ENCODE data around the gene PLAC9.

The PLAC9 gene

DNA sequence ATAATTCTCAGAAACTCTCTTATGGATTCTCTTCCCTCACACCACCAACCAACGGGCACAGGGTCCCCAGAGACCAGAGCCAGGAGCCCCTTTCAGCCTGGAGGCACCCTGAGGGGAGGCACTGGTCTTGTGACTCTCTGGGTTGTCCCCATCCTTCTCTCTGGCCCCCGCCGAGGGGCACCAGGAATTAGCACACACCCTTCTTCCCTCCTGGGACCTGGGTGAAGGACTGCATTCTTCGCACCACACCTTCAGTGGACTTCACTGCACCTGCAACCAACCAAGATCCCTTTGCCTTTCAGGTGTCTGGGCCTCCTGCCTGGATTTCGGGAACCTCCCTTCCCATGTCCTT, 22.1 kb downstream of the PLAC9 start:
- H2AFZ ChIP-seq (ENCODE audit: low read length): no peak overlapping the region
- H3K9me3 ChIP-seq (replicated peaks in 1 of 2; ENCODE audit: control insufficient read depth in 2 of 2, insufficient read depth in 1 of 2, low read depth in 1 of 2, low read length in 2 of 2): no peaks in the 10 kb centered on the region
- H3K4me2 ChIP-seq (ENCODE audit: insufficient read depth, low read length, poor library complexity, severe bottlenecking): no peak overlapping the region
- H3K36me3 ChIP-seq (replicated peaks in 1 of 2; ENCODE audit: control insufficient read depth in 2 of 2, insufficient read depth in 2 of 2, low read length in 2 of 2): no peaks in the 10 kb centered on the region
- no peak overlapping the region for H3K27ac ChIP-seq (replicated peaks; ENCODE audit: low read length)
- H3K14ac ChIP-seq (ENCODE audit: low read length): no peak overlapping the region
- H3K4me1 ChIP-seq (ENCODE audit: control insufficient read depth in 2 of 2, insufficient read depth in 1 of 2, low read depth in 1 of 2, low read length in 2 of 2): peaks cover 2 to 4% of the 10 kb centered on the region in 2 donors
- no peak overlapping the region for H2BK15ac ChIP-seq (ENCODE audit: low read length)
- H4K8ac ChIP-seq (ENCODE audit: low read depth, low read length): no peak overlapping the region
- H3K27me3 ChIP-seq (ENCODE audit: control insufficient read depth in 3 of 3, insufficient read depth in 3 of 3, low read depth in 1 of 3, low read length in 3 of 3): no peaks in the 10 kb centered on the region
- H3K9ac ChIP-seq (ENCODE audit: low read depth, low read length, poor library complexity): no peak overlapping the region
- H2BK12ac ChIP-seq (ENCODE audit: low read length): no peak overlapping the region
- H3K4ac ChIP-seq (ENCODE audit: low read length): no peak overlapping the region
- no CpG with 5 or more reads among the region's 5 CpGs for WGBS, 2 donors (ENCODE audit: extremely low coverage in 2 of 2, insufficient read length in 2 of 2, insufficient replicate concordance in 1 of 2)
- no peak overlapping the region for H2BK120ac ChIP-seq (ENCODE audit: low read depth, low read length)
- no peak overlapping the region for H3K23ac ChIP-seq (ENCODE audit: low read depth, low read length, poor library complexity)
- H4K91ac ChIP-seq (ENCODE audit: low read depth, low read length, poor library complexity): no peak overlapping the region
- H3K4me3 ChIP-seq (ENCODE audit: low read length in 2 of 2): no peak overlapping the region
- H2AK5ac ChIP-seq (ENCODE audit: low read depth, low read length): no peak overlapping the region
- H3K79me1 ChIP-seq (ENCODE audit: low read depth, low read length): no peaks in the 10 kb centered on the region
- no peak overlapping the region for H2BK5ac ChIP-seq (ENCODE audit: low read length)
- H3K18ac ChIP-seq (ENCODE audit: low read length): no peak overlapping the region
- DNase-seq (ENCODE audit: low spot score): no peak

DNA sequence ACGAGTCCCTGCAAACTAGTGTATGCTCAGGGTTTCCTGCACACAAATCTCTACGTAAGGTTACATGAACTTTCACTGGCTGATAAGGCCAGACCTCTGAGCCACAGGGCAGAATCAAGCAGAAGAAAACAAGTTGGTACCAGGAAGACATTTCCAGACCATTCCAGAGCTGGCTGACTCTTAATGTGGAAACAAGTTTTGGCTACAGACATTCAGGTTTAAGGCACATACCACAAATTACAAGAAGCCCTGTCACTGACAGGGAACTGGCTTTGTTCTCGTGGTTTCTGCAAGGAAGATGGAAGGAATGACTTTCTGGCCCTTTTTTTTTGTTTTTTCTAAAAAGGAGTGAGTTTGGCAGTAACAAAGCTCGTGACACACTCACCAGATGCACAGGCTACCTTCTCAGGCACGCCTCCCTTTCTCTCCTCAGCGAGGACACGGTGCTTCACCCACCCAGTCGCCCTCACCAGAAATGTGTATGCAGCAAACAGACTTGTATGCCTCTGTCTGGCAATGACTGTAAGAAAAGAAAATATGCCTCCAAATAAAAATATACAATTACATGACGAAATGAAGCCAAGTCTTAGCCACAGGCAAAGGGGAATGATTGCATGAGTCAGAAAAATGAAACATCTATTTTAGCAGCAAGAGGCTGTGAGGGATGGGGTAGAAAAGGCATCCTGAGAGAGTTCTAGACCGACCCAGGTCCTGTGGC, 22.6 kb downstream of the PLAC9 start:
- H3K36me3 ChIP-seq (replicated peaks in 1 of 2; ENCODE audit: control insufficient read depth in 2 of 2, insufficient read depth in 2 of 2, low read length in 2 of 2): no peaks in the 10 kb centered on the region
- H3K4me1 ChIP-seq (ENCODE audit: control insufficient read depth in 2 of 2, insufficient read depth in 1 of 2, low read depth in 1 of 2, low read length in 2 of 2): peaks cover 2 to 4% of the 10 kb centered on the region in 2 donors
- H3K4me3 ChIP-seq (ENCODE audit: low read length in 2 of 2): no peak overlapping the region
- no peak overlapping the region for H3K9ac ChIP-seq (ENCODE audit: low read depth, low read length, poor library complexity)
- H4K8ac ChIP-seq (ENCODE audit: low read depth, low read length): no peak overlapping the region
- H3K27ac ChIP-seq (replicated peaks; ENCODE audit: low read length): no peak overlapping the region
- H4K91ac ChIP-seq (ENCODE audit: low read depth, low read length, poor library complexity): no peak overlapping the region
- DNase-seq (ENCODE audit: low spot score): no peak
- no peak overlapping the region for H3K14ac ChIP-seq (ENCODE audit: low read length)
- no peak overlapping the region for H2AK5ac ChIP-seq (ENCODE audit: low read depth, low read length)
- H2AFZ ChIP-seq (ENCODE audit: low read length): no peak overlapping the region
- no peak overlapping the region for H3K4me2 ChIP-seq (ENCODE audit: insufficient read depth, low read length, poor library complexity, severe bottlenecking)
- H2BK15ac ChIP-seq (ENCODE audit: low read length): no peak overlapping the region
- H3K23ac ChIP-seq (ENCODE audit: low read depth, low read length, poor library complexity): no peak overlapping the region
- H3K4ac ChIP-seq (ENCODE audit: low read length): no peak overlapping the region
- H3K9me3 ChIP-seq (replicated peaks in 1 of 2; ENCODE audit: control insufficient read depth in 2 of 2, insufficient read depth in 1 of 2, low read depth in 1 of 2, low read length in 2 of 2): no peaks in the 10 kb centered on the region
- H2BK5ac ChIP-seq (ENCODE audit: low read length): no peak overlapping the region
- H3K79me1 ChIP-seq (ENCODE audit: low read depth, low read length): no peaks in the 10 kb centered on the region
- no peaks in the 10 kb centered on the region for H3K27me3 ChIP-seq (ENCODE audit: control insufficient read depth in 3 of 3, insufficient read depth in 3 of 3, low read depth in 1 of 3, low read length in 3 of 3)
- WGBS, 2 donors (ENCODE audit: extremely low coverage in 2 of 2, insufficient read length in 2 of 2, insufficient replicate concordance in 1 of 2): no CpG with 5 or more reads among the region's 10 CpGs
- no peak overlapping the region for H2BK12ac ChIP-seq (ENCODE audit: low read length)
- no peak overlapping the region for H2BK120ac ChIP-seq (ENCODE audit: low read depth, low read length)
- no peak overlapping the region for H3K18ac ChIP-seq (ENCODE audit: low read length)

DNA sequence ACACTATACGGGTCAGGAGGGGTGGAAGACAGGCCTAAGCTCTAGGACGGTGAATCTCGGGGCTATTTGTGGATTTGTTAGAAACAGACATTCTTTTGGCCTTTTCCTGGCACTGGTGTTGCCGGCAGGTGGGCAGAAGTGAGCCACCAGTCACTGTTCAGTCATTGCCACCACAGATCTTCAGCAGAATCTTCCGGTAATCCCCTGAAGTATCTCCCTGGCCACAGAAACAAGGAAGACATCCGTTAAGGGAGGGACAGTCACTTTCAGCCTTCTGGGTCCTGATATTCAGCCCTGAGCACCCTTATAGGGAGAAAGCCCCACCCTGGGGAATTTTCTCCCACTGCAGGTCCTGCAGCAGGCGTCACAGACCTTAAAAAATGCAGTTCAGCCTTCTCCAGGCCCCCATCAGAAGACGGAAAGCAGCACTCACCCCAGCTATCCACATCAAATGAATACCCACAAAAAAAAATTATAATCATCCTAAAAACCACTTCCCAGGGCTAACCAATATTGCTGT, 23.2 kb downstream of the PLAC9 start:
- Histone ChIP-seq H2BK12ac (ENCODE audit: low read length) (no peak overlapping the region), H3K23ac (ENCODE audit: low read depth, low read length, poor library complexity) (no peak overlapping the region), H4K91ac (ENCODE audit: low read depth, low read length, poor library complexity) (no peak overlapping the region), H3K4me1 (ENCODE audit: control insufficient read depth in 2 of 2, insufficient read depth in 1 of 2, low read depth in 1 of 2, low read length in 2 of 2) (peaks cover 2 to 4% of the 10 kb centered on the region in 2 donors), H3K4me2 (ENCODE audit: insufficient read depth, low read length, poor library complexity, severe bottlenecking) (no peak overlapping the region), H2AK5ac (ENCODE audit: low read depth, low read length) (no peak overlapping the region), H2BK120ac (ENCODE audit: low read depth, low read length) (no peak overlapping the region), H2BK5ac (ENCODE audit: low read length) (no peak overlapping the region), H3K14ac (ENCODE audit: low read length) (no peak overlapping the region), H3K27ac (replicated peaks; ENCODE audit: low read length) (no peak overlapping the region), H3K9ac (ENCODE audit: low read depth, low read length, poor library complexity) (no peak overlapping the region), H3K18ac (ENCODE audit: low read length) (peak overlapping the region; percentile 25), H3K4me3 (ENCODE audit: low read length in 2 of 2) (no peak overlapping the region), H2BK15ac (ENCODE audit: low read length) (no peak overlapping the region), H3K4ac (ENCODE audit: low read length) (no peak overlapping the region), H2AFZ (ENCODE audit: low read length) (no peak overlapping the region), H3K79me1 (ENCODE audit: low read depth, low read length) (no peaks in the 10 kb centered on the region), H3K36me3 (replicated peaks in 1 of 2; ENCODE audit: control insufficient read depth in 2 of 2, insufficient read depth in 2 of 2, low read length in 2 of 2) (no peaks in the 10 kb centered on the region), H4K8ac (ENCODE audit: low read depth, low read length) (no peak overlapping the region), H3K27me3 (ENCODE audit: control insufficient read depth in 3 of 3, insufficient read depth in 3 of 3, low read depth in 1 of 3, low read length in 3 of 3) (no peaks in the 10 kb centered on the region), H3K9me3 (replicated peaks in 1 of 2; ENCODE audit: control insufficient read depth in 2 of 2, insufficient read depth in 1 of 2, low read depth in 1 of 2, low read length in 2 of 2) (no peaks in the 10 kb centered on the region)
- no CpG with 5 or more reads among the region's 8 CpGs for WGBS, 2 donors (ENCODE audit: extremely low coverage in 2 of 2, insufficient read length in 2 of 2, insufficient replicate concordance in 1 of 2)
- no peak for DNase-seq (ENCODE audit: low spot score)

DNA sequence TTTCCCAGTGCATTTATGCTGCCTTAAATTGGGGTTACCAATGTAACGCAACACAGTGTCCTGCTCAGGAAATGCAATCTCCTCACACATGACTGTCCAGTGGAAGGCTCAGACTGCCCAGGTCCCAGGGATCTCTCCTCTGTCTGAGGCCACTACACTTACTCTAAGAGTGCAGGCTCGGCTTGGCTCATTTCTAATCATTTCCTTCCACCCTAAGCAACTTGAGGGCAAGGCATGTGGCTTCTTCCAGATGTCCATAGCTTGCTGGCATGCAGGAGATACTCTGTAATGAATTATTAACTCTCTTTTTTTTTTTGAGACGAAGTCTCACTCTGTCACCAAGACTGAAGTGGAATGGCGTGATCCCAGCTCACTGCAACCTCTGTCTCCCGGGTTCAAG, 23.7 kb downstream of the PLAC9 start:
- no peak overlapping the region for H2BK5ac ChIP-seq (ENCODE audit: low read length)
- H2BK12ac ChIP-seq (ENCODE audit: low read length): no peak overlapping the region
- no peak overlapping the region for H3K9ac ChIP-seq (ENCODE audit: low read depth, low read length, poor library complexity)
- H3K18ac ChIP-seq (ENCODE audit: low read length): no peak overlapping the region
- no peaks in the 10 kb centered on the region for H3K27me3 ChIP-seq (ENCODE audit: control insufficient read depth in 3 of 3, insufficient read depth in 3 of 3, low read depth in 1 of 3, low read length in 3 of 3)
- H4K91ac ChIP-seq (ENCODE audit: low read depth, low read length, poor library complexity): no peak overlapping the region
- H3K36me3 ChIP-seq (replicated peaks in 1 of 2; ENCODE audit: control insufficient read depth in 2 of 2, insufficient read depth in 2 of 2, low read length in 2 of 2): no peaks in the 10 kb centered on the region
- no peaks in the 10 kb centered on the region for H3K9me3 ChIP-seq (replicated peaks in 1 of 2; ENCODE audit: control insufficient read depth in 2 of 2, insufficient read depth in 1 of 2, low read depth in 1 of 2, low read length in 2 of 2)
- no CpG with 5 or more reads among the region's 5 CpGs for whole genome bisulfite sequencing, 2 donors (ENCODE audit: extremely low coverage in 2 of 2, insufficient read length in 2 of 2, insufficient replicate concordance in 1 of 2)
- H3K4me2 ChIP-seq (ENCODE audit: insufficient read depth, low read length, poor library complexity, severe bottlenecking): no peak overlapping the region
- H3K4ac ChIP-seq (ENCODE audit: low read length): no peak overlapping the region
- no peak for DNase-seq (ENCODE audit: low spot score)
- peaks cover 2 to 4% of the 10 kb centered on the region in 2 donors for H3K4me1 ChIP-seq (ENCODE audit: control insufficient read depth in 2 of 2, insufficient read depth in 1 of 2, low read depth in 1 of 2, low read length in 2 of 2)
- no peak overlapping the region for H3K14ac ChIP-seq (ENCODE audit: low read length)
- H2BK15ac ChIP-seq (ENCODE audit: low read length): no peak overlapping the region
- no peak overlapping the region for H3K4me3 ChIP-seq (ENCODE audit: low read length in 2 of 2)
- H3K23ac ChIP-seq (ENCODE audit: low read depth, low read length, poor library complexity): no peak overlapping the region
- H2AK5ac ChIP-seq (ENCODE audit: low read depth, low read length): no peak overlapping the region
- no peak overlapping the region for H2BK120ac ChIP-seq (ENCODE audit: low read depth, low read length)
- H3K27ac ChIP-seq (replicated peaks; ENCODE audit: low read length): no peak overlapping the region
- H2AFZ ChIP-seq (ENCODE audit: low read length): no peak overlapping the region
- H4K8ac ChIP-seq (ENCODE audit: low read depth, low read length): no peak overlapping the region
- H3K79me1 ChIP-seq (ENCODE audit: low read depth, low read length): no peaks in the 10 kb centered on the region

Data from neuronal stem cell (in vitro differentiated cells).